Measurements from ENCODE around the gene CMTM8. TPM values are rescaled to one million over a fixed set of nuclear protein-coding genes. Genes with fewer than 3 reads are reported as not detected.

Gene CMTM8
- total RNA-seq, 2 experiments from 2014 or later, result 4.2 to 5.1 TPM

DNA sequence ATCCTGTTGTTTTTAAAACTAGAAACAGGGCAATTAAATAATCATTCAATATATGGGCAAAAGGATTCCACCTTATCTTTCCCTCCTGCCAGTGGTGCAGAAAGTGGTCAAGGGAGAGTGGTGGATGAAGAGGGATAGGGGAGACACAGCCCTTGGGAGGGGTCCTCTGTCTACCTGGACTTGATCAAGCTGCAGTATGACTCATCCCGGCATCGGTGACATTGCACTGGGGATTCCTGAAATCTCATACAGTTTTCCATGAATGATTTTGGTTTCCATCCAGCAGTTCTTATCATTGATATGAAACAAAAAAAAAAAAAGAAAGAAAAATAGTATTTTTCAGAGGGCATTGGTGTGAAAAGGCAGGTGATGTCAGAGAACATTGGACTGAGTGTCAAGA lies 62.9 kb downstream of the CMTM8 start:
- ChIA-PET POLR2A (no interaction called here), CTCF (interaction anchor here (0.7 to 1.5 kb wide), 4 partner anchors 11 to 609 kb away, joined by 3 to 4 read pairs (median 4); no protein-coding TSS in a partner anchor)

DNA sequence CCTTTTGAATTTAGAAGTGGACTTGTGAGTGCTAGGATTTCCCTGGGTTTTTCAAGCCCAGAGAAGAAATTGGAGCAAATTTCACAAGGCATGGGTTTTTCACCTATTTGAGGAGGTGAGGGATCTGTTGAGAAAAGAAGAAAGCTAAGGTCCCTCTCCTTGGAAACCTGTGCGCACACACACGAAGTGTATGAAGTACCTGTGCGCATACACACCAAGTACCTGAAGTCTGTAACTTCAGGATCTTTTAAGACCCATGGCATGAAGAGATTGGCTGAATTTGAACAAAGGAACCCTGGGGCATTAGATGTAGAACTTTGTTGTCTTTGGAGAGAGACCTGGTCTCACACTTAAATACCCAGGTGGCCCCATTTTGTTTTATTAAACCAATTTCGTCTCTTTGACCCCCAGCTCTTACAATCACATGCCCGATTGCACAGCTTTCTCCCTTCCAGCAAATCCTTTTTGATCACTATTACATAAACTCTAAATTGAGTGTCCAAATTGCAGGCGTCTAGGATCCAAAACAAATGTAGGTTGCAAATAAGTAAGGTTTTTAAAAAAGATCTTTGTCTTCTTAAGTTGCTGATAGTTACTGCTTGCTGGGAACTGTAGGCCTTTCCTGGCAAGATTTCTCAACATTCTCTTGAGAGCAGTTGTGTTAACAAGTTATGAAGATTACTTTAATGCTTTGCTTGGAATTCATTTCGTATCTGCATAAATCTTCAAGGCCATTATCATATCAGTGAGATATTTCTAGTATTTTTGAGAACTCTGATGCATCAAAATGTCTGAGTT lies 64.3 kb downstream of the CMTM8 start:
- ChIA-PET POLR2A (no interaction called here), CTCF (interaction anchor here (1.4 kb wide), 1 partner anchor 9 kb away, joined by 4 read pairs; no protein-coding TSS in a partner anchor)

- POLR2A ChIA-PET, result no interaction called here
- CTCF ChIA-PET, result no interaction called here
Observed at GRCh38 chr3:32303399-32303747, 64.9 kb downstream of the CMTM8 start.

DNA sequence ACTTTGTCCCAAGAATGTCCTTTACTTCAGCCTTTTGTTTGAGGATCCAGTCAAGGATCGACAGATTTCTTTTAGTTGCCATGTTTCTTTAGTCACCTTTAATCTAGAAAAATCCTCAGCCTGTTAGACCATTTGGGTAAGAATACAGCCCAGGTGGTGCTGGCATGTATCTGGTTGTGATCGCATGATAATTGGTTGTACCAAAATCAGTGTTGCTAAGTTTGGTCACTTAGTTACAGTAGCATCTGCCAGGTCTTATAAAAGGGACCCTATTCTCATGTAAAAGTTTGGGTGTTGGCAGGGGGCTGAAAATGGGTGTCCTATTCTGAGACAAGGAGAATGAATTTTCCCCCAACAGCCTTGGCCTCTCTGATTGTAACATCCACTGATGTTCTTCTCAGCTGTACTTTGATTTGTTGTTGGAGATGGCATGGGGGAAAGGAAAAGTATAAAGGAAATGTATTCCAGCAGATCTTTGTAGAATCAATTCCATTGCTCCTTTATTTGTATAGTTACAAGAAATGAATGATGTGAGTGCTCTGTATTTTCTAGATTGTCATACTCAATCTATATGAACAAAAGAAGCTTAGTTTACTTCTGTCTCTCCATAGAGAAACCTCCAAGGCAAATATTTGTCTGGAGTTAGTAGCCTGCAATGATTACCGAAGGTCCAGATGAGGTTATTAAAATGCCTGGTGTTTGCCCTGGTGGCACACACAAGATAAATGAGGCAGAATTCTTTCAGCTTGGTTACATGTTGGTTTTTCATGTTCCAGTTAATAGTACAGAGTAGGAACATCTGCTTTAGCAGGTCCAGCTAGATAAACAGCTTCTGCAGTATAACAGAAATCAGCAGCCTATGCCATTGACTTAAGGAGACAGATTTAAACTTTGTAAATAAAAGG lies 65.7 kb downstream of the CMTM8 start:
- CTCF ChIA-PET, result interaction anchor here (1.0 to 1.5 kb wide), 2 partner anchors 8 to 61 kb away, joined by 3 to 4 read pairs; no protein-coding TSS in a partner anchor
- POLR2A ChIA-PET, result no interaction called here

DNA sequence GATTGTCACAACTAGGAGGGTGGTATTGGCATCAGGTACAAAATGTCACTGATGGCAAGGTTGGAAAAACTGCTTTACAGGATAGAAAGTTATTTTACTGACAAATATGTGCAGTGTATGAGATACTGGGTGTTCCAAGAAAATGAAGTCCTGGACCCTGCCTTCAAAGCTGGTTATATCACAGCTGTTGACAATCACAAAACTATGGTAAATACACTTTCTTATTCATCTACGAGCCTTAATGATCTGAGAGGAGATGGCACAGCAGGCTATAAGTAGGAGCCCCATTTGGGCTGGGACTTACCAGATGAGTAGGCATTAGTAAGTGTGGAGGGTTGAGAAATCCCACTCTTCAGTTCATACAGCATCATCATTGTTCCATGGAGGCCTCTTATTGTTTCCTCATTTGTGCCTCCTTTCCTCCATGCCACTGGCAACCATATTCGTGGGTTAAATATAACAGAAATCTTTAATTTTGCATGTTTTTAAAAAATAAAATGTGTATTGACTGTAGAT lies 66.9 kb downstream of the CMTM8 start:
- POLR2A ChIA-PET, result no interaction called here
- CTCF ChIA-PET, result interaction anchor here (1.5 kb wide), 1 partner anchor 10 kb away, joined by 4 read pairs; no protein-coding TSS in a partner anchor

GRCh38 chr3:32306072-32306471 lies 67.6 kb downstream of the CMTM8 start:
- CTCF ChIA-PET, result no interaction called here
- POLR2A ChIA-PET, result no interaction called here

DNA sequence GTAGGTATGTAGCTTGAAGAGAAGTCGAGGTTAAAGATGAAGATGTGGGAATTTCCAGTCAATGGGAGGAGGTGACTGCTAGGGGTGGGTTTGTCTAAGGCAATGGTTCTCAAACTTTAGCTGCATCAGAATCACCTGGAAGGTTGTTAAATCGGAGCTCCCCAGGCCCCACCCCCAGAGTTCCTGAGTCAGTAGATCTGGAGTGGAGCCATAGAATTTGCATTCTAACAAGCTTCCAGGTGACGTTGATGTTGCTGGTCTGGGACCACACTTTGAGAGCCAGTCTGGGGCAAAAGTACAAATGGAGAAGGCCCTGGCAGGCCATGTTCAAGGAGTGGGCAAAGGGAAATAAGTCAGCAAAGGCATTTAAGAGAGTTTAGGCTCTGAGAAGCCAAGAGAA lies 69.1 kb downstream of the CMTM8 start:
- ChIA-PET CTCF (interaction anchor here (0.9 to 1.0 kb wide), 2 partner anchors 8 to 12 kb away, joined by 3 read pairs; no protein-coding TSS in a partner anchor), POLR2A (no interaction called here)

GRCh38 chr3:32308378-32308777 lies 69.9 kb downstream of the CMTM8 start:
- CTCF ChIA-PET, result interaction anchor here (1.0 kb wide), 1 partner anchor 12 kb away, joined by 3 read pairs; no protein-coding TSS in a partner anchor
- POLR2A ChIA-PET, result no interaction called here

DNA sequence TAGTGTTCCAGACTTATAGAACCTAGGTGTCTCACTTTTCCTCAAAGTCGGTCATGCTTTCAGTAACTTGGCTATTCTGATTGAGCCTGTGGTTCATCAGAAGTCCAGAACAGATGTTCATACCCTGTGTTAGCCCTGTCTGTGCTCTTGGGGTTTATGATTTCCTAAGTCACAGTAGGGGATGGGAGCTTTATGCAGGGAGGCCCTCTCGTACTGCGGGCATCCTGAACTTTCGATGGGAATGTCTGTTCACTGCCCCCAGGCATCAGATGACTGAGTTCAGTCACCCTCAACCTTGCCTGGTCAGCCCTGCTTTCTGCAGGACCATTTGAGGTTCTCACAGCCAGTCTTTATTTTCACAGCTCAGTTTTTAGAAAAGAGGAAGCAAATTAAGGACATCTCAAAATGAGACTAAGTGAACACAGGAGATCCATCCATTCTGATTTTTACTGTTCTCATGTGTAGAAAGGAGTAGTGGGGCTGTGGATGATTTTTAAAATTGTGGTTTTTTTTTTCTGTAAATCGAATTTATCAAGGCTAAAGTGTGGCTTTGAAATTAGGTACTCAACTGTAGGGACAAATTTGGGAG lies 71.3 kb downstream of the CMTM8 start:
- ChIA-PET POLR2A (interaction anchor here (0.7 kb wide), 1 partner anchor 1689 kb away, joined by 17 read pairs; no protein-coding TSS in a partner anchor), CTCF (interaction anchor here (0.6 kb wide), 1 partner anchor 91 kb away, joined by 3 read pairs; no protein-coding TSS in a partner anchor)

DNA sequence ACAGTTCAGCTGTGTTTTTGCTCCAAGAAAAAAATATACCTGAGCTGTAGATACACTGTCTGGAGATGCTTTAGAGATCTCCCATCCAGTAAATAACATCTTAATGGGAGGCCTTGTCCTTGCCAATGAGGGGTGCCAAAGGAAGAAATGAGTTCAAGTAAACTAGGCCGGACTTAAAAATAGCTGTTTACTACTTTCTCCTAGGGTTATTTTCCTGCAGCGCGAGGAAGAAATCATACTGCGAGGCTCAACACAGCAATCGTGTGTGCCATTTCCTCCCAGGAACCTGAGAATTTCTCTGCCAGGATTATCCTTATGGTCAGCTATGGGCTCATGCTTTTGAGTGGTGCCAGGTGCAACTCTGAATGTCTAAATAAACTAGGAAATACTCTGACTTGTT lies 71.9 kb downstream of the CMTM8 start:
- CTCF ChIA-PET, result no interaction called here

GRCh38 chr3:32310918-32311839 lies 72.7 kb downstream of the CMTM8 start:
- ChIA-PET CTCF (interaction anchor here (1.1 kb wide), 1 partner anchor 14 kb away, joined by 4 read pairs; no protein-coding TSS in a partner anchor), POLR2A (no interaction called here)

More for the DNA sequence above, 71.9 kb downstream of the CMTM8 start:
- POLR2A ChIA-PET, result no interaction called here

GRCh38 chr3:32312251-32312650 lies 73.8 kb downstream of the CMTM8 start:
- ChIA-PET POLR2A (no interaction called here), CTCF (interaction anchor here (0.6 to 1.1 kb wide), 3 partner anchors 10 to 16 kb away, joined by 3 to 4 read pairs (median 4); no protein-coding TSS in a partner anchor)

- POLR2A ChIA-PET, result no interaction called here
- CTCF ChIA-PET, result no interaction called here
Observed at GRCh38 chr3:32313169-32313568, 74.7 kb downstream of the CMTM8 start.

GRCh38 chr3:32313723-32314473 lies 75.4 kb downstream of the CMTM8 start:
- ChIA-PET POLR2A (no interaction called here), CTCF (interaction anchor here (0.7 kb wide), 1 partner anchor 9 kb away, joined by 3 read pairs; no protein-coding TSS in a partner anchor)

GRCh38 chr3:32315441-32315840 lies 77.0 kb downstream of the CMTM8 start:
- POLR2A ChIA-PET, result no interaction called here
- CTCF ChIA-PET, result no interaction called here

GRCh38 chr3:32316319-32316718 lies 77.8 kb downstream of the CMTM8 start:
- CTCF ChIA-PET, result no interaction called here
- POLR2A ChIA-PET, result interaction anchor here (0.5 kb wide), 1 partner anchor 12 kb away, joined by 7 read pairs; no protein-coding TSS in a partner anchor

- ChIA-PET CTCF (no interaction called here), POLR2A (interaction anchor here (0.5 kb wide), 1 partner anchor 11 kb away, joined by 7 read pairs; no protein-coding TSS in a partner anchor)
Observed at GRCh38 chr3:32316976-32317375, 78.5 kb downstream of the CMTM8 start.

GRCh38 chr3:32319607-32320006 lies 81.1 kb downstream of the CMTM8 start:
- ChIA-PET CTCF (no interaction called here), POLR2A (no interaction called here)
